ENCODE data around the gene CDK4.
"Not testable (repeated sequence)": the region's sequence is repeated elsewhere in the genome, so short reads cannot be mapped to it uniquely, and the experiment has no call there.

CDK4 gene

GRCh38 chr12:57724003-57724935 is 27.8 kb downstream of the CDK4 start:
- no peak for DNase-seq

DNA sequence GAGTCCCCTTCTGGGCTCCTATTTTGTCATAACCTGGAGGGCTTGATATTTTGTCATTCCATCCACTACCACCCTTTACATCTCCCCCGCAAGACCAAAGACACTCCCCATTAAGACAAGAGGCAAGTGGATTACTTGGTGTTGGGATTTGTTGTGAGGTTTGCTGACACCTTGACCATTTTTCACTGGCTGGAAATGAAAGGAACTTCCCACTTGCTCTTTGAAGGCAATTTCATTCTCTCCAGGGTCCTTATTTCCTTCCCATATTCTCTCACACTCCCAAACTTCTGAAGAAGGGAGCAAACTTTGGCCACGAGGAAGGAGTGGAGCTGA is 28.5 kb downstream of the CDK4 start:
- DNase-seq, result no peak

DNA sequence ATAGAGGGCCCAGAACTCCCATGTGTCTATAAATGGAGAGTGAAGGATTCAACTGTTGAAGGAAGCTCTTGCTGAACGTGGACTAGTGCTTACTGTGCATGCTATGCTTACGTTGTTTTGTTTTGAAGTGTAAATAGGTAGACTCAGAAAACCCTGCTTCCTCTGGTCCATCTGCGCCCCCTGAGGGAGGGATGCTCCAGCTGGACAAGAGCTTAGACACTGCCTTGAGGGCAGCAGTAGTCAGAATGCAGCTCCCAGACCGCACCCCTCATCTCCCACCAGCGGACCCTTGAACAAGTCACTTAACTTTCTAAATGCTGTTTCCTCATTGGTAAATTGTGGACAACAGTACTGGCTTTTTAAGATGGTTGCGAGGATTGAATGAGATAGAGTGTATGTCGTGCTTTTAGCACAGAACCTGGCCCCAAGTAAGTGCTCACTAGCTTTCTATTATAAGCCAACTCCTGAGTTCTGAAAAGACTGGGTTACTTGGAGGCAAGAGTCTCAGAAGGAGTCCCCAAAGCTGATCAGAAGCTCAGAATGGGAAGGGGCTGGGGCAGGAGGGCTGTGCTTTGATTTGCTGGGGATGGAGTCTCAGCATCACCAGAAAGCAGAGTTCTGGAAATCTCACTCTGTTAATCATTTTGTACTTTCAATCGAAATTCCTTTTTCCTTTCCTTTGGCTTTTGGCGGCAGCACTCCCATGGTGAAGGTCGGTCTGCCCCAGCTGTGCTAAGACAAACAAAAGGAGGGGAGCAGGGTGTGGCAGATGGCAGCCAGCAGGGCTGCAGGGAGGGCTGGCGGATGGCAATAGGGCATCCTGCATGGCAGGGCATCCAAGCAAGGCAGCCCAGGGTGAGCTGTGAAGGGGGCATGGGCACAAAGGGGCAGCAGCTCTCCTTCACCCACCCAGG is 29.1 kb downstream of the CDK4 start:
- no peak for DNase-seq

DNA sequence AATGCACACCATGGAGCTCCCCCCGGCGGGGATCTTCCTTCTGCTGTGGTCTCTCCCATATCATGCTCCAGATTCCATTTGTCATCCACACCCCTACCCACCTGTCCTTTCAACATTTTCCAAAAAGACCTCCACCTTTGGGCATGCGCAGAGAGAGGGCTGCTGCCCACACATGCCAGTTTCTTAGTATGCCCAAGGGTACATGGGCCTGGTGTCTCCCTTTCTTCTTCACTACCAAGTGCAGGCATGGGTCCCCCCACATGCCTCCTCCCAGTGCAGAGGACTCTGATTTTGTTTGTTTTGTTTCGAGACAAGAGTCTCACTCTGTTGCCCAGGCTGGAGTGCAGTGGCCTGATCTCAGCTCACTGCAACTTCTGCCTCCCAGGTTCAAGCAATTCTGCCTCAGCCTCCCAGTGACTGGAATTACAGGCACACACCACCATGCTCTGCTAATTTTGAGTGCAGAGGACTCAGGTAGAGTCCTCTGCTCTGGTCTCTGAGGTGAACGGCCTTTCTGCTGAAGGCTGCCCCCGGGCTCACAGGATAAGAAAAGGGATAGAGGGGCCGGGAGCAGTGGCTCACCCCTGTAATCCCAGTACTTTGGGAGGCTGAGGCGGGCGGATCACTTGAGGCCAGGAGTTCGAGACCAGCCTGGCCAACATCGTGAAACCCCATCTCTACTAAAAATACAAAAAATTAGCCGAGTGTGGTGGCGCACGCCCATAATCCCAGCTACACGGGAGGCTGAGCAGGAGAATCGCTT is 30.1 kb downstream of the CDK4 start:
- not testable (repeated sequence) for DNase-seq

DNA sequence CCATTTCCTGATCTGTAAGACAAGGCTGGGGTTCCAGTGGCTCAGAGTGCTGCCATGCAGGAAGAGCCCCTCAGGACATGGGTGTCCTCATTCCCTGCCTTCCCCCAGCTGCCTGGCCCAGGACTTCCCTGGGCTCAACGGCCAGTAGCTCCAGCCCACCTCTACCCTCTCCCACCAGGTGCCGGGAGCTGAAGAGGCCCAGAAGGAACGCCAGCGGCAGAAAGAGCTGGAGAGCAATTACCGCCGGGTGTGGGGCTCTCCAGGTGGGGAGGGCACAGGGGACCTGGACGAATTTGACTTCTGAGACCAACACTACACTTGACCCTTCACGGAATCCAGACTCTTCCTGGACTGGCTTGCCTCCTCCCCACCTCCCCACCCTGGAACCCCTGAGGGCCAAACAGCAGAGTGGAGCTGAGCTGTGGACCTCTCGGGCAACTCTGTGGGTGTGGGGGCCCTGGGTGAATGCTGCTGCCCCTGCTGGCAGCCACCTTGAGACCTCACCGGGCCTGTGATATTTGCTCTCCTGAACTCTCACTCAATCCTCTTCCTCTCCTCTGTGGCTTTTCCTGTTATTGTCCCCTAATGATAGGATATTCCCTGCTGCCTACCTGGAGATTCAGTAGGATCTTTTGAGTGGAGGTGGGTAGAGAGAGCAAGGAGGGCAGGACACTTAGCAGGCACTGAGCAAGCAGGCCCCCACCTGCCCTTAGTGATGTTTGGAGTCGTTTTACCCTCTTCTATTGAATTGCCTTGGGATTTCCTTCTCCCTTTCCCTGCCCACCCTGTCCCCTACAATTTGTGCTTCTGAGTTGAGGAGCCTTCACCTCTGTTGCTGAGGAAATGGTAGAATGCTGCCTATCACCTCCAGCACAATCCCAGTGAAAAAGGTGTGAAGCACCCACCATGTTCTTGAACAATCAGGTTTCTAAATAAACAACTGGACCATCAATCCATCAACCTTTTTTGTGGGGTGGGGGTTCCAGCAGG is 31.2 kb downstream of the CDK4 start:
- no peak for DNase-seq

- no peak for DNase-seq
These were observed 32.1 kb downstream of the CDK4 start for GRCh38 chr12:57719777-57720605.

DNA sequence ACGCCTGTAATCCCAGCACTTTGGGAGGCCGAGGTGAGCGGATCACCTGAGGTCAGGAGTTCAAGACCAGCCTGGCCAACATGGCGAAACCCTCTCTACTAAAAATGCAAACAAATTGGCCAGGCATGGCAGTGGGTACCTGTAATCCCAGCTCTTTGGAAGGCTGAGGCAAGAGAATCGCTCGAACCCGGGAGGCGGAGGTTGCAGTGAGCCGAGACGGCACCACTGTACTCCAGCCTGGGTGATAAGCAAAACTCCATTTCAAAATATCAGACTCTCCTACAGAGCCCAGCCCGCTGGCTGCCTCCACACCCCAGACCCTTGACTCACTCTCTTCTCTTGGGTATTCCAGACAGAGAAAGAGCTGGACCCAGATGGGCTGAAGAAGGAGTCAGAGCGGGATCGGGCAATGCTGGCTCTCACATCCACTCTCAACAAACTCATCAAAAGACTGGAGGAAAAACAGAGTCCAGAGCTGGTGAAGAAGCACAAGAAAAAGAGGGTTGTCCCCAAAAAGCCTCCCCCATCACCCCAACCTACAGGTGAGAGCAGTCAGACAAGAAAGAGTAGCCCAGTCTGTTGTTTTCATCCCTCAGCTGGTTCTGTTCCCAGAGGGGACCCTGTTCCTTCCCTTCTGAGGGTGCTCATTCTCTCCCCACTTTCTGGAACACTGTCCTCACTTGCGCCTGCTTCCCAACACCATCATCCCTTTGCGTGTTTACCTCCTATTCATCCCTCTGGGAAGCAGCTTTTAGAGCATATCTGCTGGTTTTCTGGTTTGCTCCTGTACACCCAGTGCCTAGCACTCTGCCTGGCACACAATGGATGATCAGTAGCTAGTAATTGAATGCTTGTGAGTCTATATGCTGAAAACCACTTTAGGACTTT is 33.2 kb downstream of the CDK4 start:
- no peak for DNase-seq

DNA sequence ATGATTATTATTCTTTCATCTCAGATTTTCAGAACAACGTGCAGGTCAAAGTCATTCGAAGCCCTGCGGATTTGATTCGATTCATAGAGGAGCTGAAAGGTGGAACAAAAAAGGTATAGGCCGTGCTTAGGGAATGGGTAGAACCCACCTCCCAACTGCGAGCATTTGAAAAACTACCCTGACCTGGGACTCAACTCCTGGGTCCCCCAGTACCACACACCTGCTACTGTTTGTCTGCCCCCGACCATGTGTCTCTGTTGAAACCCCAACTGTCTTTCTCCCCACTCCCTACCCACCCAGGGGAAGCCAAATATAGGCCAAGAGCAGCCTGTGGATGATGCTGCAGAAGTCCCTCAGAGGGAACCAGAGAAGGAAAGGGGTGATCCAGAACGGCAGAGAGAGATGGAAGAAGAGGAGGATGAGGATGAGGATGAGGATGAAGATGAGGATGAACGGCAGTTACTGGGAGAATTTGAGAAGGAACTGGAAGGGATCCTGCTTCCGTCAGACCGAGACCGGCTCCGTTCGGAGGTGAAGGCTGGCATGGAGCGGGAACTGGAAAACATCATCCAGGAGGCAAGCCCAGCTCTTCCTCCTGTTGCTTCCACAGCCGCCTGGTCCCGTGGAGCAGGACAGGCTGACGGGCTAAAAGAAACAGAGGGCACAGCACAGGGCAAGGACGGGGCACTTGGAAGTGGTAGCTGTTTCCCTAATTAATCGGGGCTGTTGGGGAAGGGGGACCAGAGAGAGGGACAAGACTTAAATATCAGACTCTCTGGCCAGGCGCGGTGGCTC is 34.1 kb downstream of the CDK4 start:
- no peak for DNase-seq

GRCh38 chr12:57717131-57717530 is 35.0 kb downstream of the CDK4 start:
- DNase-seq, result no peak

GRCh38 chr12:57716305-57716704 is 35.8 kb downstream of the CDK4 start:
- no peak for DNase-seq

DNA sequence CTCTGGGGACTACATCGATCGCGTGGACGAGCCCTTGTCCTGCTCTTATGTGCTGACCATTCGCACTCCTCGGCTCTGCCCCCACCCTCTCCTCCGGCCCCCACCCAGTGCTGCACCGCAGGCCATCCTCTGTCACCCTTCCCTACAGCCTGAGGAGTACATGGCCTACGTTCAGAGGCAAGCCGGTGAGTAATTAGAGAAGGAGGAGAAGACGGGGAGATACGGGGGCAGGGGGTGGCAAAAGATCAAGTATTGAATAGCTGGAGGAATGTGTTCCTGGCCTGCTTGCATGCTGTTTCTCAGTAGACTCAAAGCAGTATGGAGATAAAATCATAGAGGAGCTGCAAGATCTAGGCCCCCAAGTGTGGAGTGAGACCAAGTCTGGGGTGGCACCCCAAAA is 36.3 kb downstream of the CDK4 start:
- no peak for DNase-seq

DNA sequence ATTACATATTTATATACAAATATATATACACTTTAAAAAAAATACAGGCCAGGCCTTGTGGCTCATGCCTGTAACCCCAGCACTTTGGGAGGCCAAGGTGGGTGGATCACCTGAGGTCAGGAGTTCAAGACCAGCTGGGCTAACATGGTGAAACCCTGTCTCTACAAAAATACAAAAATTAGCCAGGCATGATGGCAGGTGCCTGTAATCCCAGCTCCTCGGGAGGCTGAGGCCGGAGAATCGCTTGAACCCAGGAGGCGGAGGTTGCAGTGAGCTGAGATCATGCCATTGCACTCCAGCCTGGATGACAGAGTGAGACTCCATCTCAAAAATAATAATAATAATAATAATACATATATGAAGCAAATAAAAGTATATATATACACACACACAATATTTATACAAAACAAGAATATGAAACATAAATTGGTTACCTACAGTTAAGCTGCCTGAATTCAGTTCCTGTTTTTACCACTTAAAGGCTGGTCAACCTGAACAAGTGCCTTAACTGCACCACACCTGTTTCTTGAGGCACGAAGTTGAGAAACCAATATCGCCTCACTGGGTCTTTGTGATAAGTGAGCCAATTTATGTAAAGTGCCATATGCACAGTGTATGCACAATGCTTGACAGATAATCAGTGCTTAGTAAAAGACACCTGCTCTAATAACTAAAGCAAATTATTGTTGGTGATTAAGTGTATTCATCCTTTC is 36.9 kb downstream of the CDK4 start:
- DNase-seq, result not testable (repeated sequence)

GRCh38 chr12:57713209-57713608 is 38.9 kb downstream of the CDK4 start:
- no peak for DNase-seq

- DNase-seq, result no peak
These were observed 39.4 kb downstream of the CDK4 start for GRCh38 chr12:57712701-57713100.

GRCh38 chr12:57708296-57708695 is 43.8 kb downstream of the CDK4 start:
- DNase-seq, result no peak

DNA sequence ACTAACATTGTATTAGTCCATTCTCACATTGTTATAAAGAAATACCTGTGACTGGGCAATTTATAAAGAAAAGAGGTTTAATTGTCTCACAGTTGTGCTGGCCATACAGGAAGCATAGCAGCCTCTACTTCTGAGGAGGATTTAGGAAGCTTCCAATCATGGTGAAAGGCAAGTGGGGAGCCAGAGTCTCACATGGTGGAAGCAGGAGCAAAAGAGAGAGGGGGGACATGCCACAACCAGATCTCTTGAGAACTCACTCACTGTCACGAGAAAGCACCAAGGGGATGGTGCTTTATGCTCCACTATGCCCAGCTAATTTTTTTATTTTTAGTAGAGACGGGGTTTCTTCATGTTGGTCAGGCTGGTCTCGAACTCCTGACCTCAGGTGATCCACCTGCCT is 44.9 kb downstream of the CDK4 start:
- DNase-seq, result no peak

GRCh38 chr12:57700317-57700716 is 51.8 kb downstream of the CDK4 start:
- DNase-seq, result no peak

- no peak for DNase-seq
These were observed 53.7 kb downstream of the CDK4 start for GRCh38 chr12:57698414-57698813.
